GM19043 (cell line): ENCODE results near the gene USF2.

Source experiments
- ATAC-seq: cut with Tn5 transposase; IDR thresholded peaks from one replicate; pipeline ENCODE4 v1.9.1; 2021; ENCODE audit warnings: low read depth; ENCODE audit not compliant: unreplicated experiment

USF2 gene

DNA sequence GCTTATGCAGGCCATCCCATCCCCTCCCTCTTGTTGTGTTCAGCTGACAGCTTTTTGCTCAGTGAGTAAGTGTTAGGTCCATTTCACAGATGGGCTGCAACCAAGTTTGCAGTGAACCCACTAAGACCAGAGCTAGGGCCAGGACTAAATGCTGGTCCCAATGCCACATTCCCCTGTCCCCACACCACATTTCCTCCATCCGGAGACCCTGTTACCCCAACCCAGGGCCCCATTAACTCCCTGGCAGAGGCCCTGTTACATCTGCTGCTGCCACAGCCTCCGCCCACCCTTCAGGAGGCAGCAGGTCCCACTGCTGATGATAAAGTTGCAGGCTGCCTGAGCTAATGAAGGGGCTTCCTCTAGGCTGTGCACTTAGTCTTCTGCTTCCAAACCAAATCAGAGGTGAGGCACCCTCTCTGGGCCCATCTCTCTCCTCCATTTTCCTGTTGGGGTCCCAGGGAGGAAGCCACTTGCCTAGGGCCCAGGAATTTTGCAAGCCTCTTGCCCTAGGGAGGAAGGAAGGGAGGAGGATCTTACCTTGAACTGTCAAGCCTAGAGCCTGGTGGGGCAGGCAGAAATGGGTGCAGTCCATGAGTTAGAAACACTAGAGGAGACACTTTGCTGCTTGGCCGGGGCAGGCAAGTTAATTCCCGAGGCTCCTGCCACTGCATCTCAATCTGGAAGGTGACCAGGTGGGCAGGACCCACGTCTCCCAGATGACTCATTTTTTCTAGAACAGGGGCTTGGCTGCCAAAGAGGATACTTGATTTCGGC lies 3.4 kb upstream of the USF2 start:
- ATAC-seq = no peak

DNA sequence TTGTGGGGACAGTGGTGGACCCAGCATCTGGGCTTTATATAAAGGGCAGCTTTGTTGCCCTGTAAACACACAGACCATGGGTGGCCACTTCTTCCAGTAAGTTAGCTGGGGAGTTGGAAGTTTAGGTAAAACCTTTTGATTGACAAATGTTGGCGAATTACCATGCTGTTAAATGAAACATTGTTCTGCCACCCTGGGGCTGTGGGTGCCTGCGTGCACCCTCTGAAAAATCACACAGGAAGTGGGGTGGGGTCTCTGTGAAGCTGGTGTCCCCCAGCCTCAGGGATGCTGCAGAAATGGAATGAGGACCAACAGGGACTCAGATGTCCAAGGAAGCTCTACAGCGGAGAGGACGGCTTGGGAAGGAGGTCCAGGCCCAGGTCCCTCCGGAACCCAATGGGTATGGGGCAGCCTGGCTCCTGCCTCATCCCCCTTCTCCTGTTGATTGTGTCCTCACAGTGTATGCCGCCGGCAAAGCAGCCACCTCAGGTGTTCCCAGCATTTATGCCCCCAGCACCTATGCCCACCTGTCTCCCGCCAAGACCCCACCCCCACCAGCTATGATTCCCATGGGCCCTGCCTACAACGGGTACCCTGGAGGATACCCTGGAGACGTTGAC lies 2.8 kb upstream of the USF2 start:
- ATAC-seq = no peak

DNA sequence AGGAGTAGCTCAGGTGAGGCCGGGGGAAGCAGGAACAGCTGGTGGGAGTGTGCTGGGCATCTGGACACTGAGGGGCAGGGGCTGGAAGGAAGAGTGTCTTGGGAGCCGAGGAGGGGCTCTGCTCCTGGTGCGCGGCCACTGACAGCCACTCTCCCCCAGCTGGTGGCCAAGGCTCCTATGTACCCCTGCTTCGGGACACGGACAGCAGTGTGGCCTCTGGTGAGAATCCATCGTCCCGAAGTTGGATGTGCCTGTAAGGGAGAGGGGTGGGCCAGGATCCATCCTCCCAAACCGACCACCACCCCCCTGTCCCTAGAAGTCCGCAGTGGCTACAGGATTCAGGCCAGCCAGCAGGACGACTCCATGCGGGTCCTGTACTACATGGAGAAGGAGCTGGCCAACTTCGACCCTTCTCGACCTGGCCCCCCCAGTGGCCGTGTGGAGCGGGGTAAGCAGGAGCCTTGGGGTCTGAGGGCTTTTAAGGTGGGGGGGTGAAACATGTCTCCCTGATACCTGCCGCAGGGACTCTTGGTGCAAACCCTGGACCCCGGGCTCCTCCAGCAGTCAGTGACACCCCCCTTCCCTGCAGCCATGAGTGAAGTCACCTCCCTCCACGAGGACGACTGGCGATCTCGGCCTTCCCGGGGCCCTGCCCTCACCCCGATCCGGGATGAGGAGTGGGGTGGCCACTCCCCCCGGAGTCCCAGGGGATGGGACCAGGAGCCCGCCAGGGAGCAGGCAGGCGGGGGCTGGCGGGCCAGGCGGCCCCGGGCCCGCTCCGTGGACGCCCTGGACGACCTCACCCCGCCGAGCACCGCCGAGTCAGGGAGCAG lies 2.0 kb upstream of the USF2 start:
- no peak for ATAC-seq

DNA sequence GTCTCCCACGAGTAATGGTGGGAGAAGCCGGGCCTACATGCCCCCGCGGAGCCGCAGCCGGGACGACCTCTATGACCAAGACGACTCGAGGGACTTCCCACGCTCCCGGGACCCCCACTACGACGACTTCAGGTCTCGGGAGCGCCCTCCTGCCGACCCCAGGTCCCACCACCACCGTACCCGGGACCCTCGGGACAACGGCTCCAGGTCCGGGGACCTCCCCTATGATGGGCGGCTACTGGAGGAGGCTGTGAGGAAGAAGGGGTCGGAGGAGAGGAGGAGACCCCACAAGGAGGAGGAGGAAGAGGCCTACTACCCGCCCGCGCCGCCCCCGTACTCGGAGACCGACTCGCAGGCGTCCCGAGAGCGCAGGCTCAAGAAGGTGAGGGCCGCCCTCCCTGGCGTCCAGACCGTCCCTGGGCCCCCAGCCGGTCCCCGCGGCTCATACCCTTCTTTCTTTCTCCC lies 1.4 kb upstream of the USF2 start:
- ATAC-seq = no peak

DNA sequence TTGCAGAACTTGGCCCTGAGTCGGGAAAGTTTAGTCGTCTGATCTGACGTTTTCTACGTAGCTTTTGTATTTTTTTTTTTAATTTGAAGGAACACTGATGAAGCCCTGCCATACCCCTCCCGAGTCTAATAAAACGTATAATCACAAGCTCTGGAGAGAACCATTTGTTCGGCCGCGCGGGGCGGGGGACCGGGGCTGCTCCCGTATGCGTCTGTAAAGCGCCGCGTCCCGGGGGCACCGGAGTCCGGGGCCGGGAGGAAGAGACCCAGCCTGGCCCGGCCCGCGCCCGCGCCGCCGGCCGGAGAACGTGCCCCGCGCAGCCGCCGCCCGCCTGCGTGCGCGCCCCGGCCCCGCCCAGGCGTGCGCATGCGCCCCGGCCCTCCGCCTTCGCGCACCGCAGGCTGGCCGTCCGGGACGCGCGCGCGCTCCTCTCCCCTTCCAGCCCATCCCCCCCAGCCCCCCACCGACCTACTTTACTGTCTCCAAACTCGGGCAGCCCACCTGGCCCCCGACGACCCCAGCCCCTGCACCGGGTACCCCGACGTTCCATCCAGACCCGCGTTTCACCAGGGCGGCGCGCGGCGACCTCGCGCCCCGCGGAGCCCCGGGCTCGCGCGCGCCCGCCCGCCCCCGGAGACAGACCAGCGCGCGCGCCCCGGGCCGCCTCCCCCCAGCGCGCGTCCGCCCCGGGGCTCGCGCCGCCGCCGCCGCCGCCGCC lies 785 bp upstream of the USF2 start:
- ATAC-seq = no peak

DNA sequence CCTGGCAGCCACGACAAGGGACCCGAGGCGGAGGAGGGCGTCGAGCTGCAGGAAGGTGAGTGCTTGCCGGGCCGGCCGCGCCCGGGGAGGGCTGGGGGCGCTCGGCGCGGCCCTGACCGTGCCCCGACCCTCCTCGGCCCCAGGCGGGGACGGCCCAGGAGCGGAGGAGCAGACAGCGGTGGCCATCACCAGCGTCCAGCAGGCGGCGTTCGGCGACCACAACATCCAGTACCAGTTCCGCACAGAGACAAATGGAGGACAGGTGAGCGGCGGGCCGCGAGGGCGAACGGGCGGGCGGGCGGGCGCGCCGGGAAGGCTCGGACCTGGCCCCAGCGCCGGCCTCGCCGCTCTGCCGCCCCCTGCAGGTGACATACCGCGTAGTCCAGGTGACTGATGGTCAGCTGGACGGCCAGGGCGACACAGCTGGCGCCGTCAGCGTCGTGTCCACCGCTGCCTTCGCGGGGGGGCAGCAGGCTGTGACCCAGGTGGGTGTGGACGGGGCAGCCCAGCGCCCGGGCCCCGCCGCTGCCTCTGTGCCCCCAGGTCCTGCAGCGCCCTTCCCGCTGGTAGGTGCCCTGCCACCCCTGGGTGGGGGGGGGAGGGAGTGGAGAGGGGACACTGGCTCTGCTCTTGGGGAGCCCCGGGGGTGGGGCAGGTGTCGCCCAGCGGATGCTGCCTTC lies 816 bp downstream of the USF2 start:
- ATAC-seq = no peak

DNA sequence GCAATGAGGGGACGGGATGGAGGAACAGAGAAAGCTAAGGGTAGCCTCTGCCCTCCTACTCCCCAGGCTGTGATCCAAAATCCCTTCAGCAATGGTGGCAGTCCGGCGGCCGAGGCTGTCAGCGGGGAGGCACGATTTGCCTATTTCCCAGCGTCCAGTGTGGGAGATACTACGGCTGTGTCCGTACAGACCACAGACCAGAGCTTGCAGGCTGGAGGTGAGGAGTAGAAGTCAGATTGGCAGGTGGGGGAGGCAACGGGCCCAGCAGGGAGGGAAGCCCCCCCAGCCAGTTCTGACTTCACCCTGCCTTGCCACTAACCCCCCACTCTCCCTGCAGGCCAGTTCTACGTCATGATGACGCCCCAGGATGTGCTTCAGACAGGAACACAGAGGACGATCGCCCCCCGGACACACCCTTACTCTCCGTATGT lies 1.6 kb downstream of the USF2 start:
- ATAC-seq = no peak

DNA sequence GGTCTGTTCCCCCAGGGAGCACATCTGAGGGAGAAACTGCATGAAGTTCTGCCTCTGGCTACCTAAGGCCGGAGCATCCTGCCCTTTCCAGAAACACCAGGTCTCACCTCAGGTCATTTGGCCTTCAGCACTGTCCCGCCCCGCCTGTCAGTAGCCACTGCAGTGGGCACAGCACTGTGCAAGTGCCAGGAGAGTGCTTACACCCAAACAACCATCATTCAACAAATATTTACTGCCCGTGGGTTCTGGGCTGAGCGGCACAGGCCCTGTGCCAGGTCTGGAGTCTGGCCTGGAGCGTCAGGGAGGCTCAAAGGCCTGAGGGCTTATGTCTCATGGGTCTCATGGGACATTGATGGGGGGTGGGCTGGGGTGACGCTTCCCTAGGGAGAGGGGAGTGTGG lies 2.8 kb downstream of the USF2 start:
- no peak for ATAC-seq

DNA sequence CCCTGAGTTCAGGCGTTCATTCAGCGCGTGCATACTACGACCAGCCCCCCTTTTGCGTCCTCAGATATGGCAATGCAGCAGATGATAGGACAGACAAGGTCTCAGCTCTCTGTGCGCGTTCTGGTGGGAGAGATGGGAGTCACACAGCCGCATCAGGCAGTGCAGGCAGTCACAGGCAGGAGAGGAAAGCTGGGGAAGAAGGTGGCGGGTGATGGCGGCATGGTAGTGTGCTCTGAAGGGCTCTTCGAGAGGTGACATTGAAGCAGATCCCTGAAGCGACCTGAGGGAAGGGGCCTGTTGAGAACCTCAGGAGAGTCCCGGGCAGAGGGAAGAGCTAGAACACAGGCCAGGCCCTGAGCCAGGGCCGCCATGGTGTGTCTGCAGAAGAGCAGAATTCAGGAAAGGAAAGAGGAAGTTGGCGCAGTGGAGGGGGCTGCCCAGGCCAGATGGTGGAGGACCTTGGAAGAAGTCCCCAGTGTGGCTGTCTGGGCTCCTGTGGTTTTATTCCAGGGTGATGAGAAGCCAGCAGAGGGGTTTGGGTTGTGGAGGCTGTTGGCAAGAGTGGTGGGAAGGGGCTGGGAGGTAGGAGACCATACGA lies 3.5 kb downstream of the USF2 start:
- no peak for ATAC-seq

DNA sequence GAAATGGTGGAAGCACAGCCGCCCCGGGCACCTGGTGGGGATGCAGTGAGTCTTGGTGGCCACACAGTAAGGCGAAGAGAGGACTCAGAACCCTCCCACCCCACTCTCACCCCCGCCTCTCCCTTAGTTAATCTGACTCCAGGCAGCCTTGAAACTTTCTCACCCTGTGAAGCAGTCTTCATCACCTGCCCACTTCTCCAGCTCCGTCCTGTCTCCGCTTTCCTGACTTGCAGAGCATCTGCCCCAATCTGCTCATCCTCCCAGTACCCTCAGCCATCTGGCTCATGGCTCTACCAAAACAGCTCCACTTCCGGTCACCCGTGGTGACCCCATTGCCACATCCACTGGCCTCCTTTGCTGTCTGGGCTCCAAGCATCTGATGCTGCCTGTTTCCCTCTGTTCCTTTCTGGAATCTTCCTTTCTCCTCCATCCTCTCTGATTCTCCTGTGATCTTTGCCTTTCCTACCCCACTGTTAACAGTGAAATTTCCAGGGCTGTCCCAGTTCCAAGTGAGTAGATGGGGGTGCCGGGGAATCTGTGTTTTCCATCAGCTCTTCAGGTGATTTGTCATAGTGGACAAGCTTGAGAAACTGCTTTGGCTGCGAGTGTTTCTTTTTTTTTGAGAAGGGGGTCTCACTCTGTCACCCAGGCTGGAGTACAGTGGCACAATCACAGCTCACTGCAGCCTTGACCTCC lies 4.3 kb downstream of the USF2 start:
- no peak for ATAC-seq

DNA sequence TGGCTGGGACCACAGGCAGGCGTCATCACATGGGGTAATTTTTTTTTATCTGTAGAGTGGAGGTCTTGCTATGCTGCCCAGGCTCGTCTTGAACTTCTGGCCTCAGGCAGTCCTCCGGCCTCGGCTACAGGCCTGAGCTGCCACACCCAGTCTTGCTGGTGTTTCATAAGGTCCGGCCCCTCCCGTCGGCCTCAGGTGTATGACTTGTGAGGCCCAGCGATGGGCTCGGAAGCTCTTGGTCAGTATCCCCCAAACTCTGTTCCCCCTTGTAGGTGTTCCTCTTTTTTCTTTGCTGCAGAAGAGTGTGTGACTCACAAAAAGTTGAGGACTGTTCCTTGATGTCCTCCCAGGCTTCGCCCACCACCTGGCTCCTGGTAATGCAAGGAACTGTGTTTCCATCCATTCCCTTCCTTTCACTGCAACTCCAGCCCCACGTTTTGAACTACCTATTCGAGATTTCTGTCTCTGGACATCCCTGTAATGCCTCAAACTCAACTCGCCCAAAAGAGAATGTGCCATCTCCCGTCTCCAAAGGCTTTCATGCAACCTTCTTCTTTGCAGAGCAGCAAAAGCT lies 5.0 kb downstream of the USF2 start:
- ATAC-seq = no peak

DNA sequence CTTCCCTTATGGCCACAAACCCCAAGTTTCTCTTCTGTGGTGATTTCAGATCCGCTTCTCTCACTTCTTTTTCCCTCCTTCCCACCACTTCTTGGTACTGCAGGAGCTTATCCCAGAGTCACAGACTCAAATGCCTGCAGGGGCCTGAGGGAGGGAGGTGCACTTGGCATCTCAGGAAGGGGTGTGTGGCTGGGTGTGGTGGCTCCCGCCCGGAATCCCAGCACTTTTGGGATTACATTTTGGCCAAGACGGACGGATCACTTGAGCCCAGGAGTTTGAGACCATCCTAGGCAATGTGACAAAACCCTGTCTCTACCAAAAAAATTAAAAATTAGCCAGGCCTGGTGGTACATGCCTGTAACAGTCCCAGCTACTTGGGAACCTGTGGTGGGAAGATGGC lies 5.6 kb downstream of the USF2 start:
- no peak for ATAC-seq

DNA sequence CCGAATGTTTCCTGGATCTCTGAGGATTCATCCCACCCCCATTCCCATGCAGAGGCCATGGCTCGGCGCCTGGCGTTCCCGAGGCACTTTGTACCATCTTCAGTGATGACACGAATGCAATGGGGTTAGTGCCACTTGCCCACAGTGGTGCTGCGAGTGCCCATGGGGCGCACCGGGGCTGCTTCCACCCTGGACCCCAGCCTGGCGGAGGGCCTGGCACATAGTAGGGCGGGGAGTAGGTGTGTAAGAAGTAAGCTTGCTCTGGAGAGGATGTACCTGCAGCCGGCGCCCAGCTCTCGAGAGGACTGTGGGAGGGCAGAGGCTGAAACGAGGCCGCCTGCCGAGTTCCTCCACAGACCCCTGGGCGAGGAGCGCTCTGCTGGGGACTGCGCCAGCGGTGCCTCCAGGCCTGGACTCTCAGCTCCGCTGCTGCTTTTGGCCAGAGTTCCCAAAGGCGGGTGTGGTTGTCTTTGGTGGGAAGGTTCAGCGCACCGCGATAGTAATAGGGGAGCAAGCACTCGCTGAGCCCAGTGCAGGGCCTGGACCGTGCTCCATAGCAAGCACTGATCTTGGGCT lies 8.0 kb downstream of the USF2 start:
- no peak for ATAC-seq

DNA sequence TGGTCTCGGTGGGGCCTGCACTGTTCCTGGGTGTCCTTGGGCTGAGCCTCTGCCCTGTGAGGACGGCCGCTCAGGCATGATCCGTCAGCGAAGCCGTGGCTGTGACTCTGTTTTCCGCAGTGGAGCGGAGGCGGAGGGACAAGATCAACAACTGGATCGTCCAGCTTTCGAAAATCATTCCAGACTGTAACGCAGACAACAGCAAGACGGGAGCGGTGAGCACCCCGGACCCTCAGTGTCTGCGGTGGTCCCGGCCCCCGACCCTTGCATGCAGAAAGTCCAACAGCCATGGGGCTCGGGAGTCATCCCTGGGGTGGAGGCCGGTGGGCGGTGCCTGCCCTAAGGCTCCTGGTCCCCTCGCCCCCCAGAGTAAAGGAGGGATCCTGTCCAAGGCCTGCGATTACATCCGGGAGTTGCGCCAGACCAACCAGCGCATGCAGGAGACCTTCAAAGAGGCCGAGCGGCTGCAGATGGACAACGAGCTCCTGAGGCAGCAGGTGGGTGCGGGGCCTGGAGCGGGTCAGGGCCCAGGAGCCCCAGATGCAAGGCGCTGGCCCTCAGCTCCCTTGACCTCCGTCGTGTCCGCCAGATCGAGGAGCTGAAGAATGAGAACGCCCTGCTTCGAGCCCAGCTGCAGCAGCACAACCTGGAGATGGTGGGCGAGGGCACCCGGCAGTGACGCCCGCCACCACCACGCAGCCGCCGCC lies 10.0 kb downstream of the USF2 start:
- ATAC-seq = no peak

DNA sequence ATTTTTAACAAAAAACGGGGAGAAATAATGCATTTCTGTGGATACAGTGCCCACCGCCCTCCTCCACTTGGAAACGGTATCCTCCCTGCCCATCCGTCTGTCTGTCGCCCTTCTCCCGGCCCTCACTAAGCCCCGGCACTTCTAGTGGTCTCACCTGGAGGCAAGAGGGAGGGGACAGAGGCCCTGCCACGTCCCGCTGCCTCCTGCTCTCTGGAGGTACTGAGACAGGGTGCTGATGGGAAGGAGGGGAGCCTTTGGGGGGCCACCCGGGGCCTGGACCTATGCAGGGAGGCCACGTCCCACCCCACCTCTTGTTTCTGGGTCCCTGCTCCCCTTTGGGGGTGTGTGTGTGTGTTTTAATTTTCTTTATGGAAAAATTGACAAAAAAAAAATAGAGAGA lies 10.6 kb downstream of the USF2 start:
- no peak for ATAC-seq

DNA sequence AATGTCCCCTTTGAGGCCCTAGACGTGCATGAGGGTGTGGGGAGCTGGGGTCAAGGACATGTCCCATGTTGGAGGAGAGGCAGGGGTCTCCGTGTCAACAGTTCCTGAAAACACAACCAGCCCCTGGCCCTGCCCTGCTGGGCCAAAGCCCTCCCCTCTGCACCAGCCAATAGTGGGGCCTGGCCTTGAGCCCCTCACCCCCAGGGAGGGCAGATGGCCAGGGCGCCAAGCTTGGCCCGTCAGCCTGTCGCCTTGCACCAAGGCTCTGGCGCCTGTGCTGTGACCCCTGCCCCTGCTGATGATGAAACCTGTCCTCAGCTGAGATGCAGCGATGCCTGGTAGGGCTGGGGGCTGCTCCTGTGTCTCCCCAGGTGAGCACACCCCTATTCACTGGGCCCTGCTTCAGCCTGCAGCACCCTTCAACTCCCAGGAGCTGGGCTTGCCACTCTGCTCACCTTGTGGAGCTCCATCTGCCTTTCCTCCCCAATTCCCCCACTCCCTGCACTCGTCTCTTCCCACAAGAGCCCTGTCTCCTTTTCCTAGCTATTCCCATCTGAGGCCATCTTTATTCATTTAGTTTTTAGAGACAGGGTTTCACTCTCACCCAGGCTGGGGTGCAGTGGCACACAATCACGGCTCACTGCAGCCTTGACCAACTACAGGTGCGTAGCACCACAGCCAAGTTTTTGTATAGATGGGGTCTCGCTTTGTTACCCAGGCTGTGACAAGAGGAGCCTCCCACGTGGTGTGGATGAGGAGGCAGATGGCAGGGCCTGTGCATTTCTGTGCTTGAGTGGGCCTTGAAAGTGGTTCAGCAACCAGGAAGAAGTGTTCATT lies 11.4 kb downstream of the USF2 start:
- no peak for ATAC-seq

DNA sequence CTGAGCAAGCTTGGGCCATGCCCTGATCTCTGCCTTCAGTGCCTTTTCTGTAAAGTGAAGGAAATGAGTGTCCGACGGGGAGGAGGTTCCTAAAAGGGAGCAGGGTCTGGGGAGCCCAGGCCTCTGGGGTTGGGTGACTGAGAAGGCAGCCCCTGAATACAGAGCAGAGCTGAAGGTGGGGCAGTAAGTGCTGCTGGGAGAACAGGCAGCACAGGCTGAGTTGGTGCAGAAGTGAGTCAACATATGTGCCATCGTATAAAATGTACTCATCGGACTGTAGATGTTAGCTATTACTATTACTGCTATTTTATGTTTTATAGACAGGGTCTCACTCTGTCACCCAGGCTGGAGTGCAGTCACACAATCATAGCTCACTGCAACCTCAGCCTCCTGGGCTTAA lies 12.5 kb downstream of the USF2 start:
- no peak for ATAC-seq
